ENCODE results near the gene DHTKD1.

The DHTKD1 gene

GRCh38 chr10:12107781-12108180 is 39.0 kb downstream of the DHTKD1 start:
- no peak for TF ChIP-seq CTCF (IDR thresholded peaks at IDR 0.05; ENCODE audit: control insufficient read depth, extremely low read depth, insufficient read depth)
- no peak overlapping the region for H3K4me3 ChIP-seq (ENCODE audit: low read depth, low read length)
- no peak for DNase-seq (ENCODE audit: low read depth)

GRCh38 chr10:12109286-12109685 is 40.5 kb downstream of the DHTKD1 start:
- TF ChIP-seq CTCF (IDR thresholded peaks at IDR 0.05; ENCODE audit: control insufficient read depth, extremely low read depth, insufficient read depth): no peak

GRCh38 chr10:12111528-12111927 is 42.8 kb downstream of the DHTKD1 start:
- no peak overlapping the region for H3K4me3 ChIP-seq (ENCODE audit: low read depth, low read length)
- DNase-seq (ENCODE audit: low read depth): no peak
- TF ChIP-seq CTCF (IDR thresholded peaks at IDR 0.05; ENCODE audit: control insufficient read depth, extremely low read depth, insufficient read depth): no peak

More at GRCh38 chr10:12109286-12109685, 40.5 kb downstream of the DHTKD1 start:
- no peak for DNase-seq (ENCODE audit: low read depth)
- no peak overlapping the region for H3K4me3 ChIP-seq (ENCODE audit: low read depth, low read length)

- no peak for DNase-seq (ENCODE audit: low read depth)
- no peak overlapping the region for H3K4me3 ChIP-seq (ENCODE audit: low read depth, low read length)
- no peak for TF ChIP-seq CTCF (IDR thresholded peaks at IDR 0.05; ENCODE audit: control insufficient read depth, extremely low read depth, insufficient read depth)
Observed at GRCh38 chr10:12113627-12114026, 44.9 kb downstream of the DHTKD1 start.

GRCh38 chr10:12121673-12122072 is 52.9 kb downstream of the DHTKD1 start:
- DNase-seq (ENCODE audit: low read depth): no peak
- no peak overlapping the region for H3K4me3 ChIP-seq (ENCODE audit: low read depth, low read length)

GRCh38 chr10:12129222-12130111 is 60.7 kb downstream of the DHTKD1 start, which contains the start of gene SEC61A2:
SEC61A2 (plus strand) TSS chr10:12129677; CDS start chr10:12129788, 111 bp downstream.
- no peak; the same call in 1 of the 2 replicates for TF ChIP-seq CTCF (IDR thresholded peaks at IDR 0.05; ENCODE audit: control insufficient read depth, extremely low read depth, insufficient read depth)
- peak within 1 kb of the TSS; percentile 74 for H3K4me3 ChIP-seq (ENCODE audit: low read depth, low read length)
- DNase-seq (ENCODE audit: low read depth): peak; percentile 22

More at GRCh38 chr10:12121673-12122072, 52.9 kb downstream of the DHTKD1 start:
- no peak for TF ChIP-seq CTCF (IDR thresholded peaks at IDR 0.05; ENCODE audit: control insufficient read depth, extremely low read depth, insufficient read depth)

Data from LNCaP clone FGC (cell line).